Kidney tubule cell (primary cell): ENCODE results near the gene LNX2.

Experiments used
- DNase-seq: peaks from one replicate; pipeline ENCODE4 v3.0.0-alpha.2; 2018; ENCODE audit warnings: low spot score

The LNX2 gene

DNA sequence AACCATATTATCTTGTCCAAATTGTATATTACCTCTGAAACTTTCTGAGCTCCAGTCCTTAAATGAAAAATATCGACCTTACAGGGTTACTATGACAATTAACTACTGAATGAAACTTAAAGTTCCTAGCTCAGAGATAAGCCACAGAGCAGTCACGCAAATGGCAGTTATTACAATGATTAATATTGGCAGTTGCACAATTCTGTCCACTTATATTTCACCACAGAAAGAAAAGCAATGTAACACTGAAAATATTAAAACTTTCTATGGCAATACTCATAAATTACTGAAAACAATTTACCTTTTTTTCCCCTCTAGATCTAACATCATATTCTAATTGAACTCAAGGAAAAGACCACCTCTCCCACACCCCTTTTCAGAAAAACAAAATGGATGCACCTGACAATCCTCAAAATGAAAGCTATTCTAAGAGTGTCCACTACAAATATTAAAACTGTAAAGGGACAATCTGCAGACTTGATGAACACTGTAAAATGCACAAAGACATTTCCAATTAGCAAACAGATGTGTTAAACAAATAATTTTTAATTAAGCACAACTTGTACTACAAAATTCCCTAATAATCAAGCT is 14.6 kb downstream of the LNX2 start:
- DNase-seq, result no peak

- no peak for DNase-seq
Observed at GRCh38 chr13:27605099-27605498, 15.2 kb downstream of the LNX2 start.

GRCh38 chr13:27601803-27602202 is 18.5 kb downstream of the LNX2 start:
- no peak for DNase-seq

- DNase-seq, result no peak
Observed at GRCh38 chr13:27601208-27601607, 19.1 kb downstream of the LNX2 start.

GRCh38 chr13:27600711-27601110 is 19.6 kb downstream of the LNX2 start:
- DNase-seq, result no peak

DNA sequence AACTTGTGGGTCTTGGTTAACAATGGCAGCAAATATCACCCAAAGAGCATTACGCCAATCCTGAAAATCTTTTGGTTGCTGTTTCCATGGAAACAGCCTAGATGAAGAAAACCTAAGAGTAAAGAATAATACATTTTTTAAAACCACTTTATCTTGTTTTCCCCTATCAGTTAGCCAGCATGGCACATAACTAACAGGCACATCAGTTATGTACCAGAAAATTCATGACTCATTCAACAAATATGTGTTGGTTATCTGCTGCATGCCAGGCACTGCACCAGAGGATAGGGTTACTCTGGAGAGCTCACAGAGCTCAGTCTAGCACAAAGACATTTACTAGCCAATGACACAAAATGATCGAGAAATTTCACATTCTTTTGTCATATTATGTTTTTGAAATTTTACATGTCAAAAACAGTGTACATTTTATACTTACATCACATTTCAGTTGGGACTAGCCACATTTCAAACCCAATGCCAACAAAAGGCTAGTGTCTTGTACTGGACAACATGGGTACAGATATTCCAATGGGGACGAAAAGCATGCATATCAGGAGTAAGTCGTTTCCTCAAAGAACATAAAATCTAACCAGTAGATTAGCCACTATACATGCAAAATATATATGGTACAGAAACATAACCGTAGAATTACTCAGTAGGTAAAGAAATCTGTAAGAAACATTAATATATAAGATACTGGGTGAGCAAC is 20.3 kb downstream of the LNX2 start:
- DNase-seq, result peak; percentile 86

GRCh38 chr13:27599096-27599495 is 21.2 kb downstream of the LNX2 start:
- no peak for DNase-seq

DNA sequence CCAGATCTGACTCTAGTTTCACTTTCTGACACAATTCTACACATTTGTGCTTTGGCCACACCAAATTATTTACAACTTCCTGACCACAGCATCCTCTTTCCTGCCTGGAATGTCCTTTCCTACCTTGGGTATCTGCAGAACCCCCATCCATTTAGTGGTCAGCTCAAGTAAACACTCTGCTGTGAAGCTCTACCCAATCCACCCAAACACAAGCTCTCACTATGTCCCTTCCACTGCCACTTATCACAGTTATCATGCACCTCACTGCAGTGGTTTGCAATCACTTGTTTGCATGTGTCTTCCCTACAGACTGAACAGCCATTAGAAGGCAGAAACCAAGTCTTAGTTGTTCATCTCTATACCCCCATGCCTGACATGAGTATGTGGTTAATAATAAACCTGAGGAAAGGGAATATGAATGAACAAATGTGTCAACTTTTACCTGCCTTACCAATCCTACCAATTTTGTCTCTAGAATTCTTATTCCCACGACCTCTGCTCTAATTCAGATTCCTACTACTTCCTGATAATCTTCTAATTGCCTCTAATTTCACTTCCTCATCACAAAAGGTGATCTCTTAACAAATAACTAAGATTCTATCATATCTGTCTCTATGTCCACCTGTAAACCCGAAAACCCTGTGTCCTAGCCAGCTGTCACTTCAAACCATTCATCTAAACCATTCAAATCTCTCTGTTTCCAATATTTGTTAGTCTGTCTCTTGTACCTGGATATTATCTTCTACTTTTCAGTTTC is 25.1 kb downstream of the LNX2 start:
- peak; percentile 44 for DNase-seq

DNA sequence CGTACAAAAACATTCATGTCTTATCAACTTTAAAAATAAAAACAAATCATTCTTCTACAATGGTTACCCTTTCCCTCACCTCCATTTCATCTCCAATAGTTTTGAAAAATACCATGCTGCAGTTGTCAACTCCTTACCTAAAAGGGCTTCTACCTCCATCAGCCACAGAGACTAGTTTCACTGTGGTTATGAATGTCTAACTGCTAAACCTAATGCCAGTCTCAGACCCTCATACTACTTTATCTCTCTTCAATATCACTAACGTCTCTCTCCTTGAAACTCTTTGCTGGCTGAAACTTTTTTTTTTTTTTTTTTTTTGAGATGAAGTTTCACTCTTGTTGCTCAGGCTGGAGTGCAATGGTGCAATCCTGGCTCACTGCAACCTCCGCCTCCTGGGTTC is 27.1 kb downstream of the LNX2 start:
- DNase-seq, result no peak

- no peak for DNase-seq
Observed at GRCh38 chr13:27592865-27593264, 27.5 kb downstream of the LNX2 start.

DNA sequence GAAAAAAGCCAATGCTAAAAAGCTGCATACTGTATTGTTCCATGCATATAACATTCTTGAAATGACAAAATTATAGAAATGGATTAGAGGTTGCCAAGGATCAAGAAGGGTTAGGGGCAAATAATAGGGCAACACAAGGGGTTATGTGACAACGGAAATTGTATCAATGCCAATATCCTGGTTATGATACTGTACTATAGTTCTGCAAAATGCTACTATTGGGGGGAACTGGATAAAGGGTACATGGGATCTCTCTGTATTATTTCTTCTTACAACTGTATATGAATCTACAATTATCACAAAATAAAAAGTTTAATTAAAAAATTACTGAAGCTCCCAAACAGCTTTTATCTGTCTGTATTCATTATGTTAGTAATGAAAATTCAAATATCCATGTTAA is 31.9 kb downstream of the LNX2 start:
- no peak for DNase-seq

GRCh38 chr13:27587095-27587746 is 33.1 kb downstream of the LNX2 start:
- no peak for DNase-seq

DNA sequence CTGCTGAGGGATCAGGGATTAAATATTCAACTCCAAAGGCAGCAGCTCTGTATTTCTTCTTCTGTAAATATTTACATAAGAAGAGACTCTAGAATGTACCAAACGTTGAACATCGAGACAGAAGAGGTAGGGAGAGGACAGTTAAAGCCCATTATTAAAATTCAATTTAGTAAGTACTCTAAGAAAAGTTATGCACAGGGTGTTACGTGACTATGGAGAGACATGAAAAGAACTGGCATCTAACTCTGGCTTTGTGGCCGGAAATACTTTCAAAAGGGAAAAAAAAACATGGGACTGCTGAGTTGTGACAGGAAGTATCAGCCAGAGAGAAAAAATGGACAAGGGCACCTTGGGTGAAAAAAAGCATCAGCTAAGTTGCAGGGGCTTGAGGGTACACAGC is 36.7 kb downstream of the LNX2 start:
- DNase-seq, result peak; percentile 8

DNA sequence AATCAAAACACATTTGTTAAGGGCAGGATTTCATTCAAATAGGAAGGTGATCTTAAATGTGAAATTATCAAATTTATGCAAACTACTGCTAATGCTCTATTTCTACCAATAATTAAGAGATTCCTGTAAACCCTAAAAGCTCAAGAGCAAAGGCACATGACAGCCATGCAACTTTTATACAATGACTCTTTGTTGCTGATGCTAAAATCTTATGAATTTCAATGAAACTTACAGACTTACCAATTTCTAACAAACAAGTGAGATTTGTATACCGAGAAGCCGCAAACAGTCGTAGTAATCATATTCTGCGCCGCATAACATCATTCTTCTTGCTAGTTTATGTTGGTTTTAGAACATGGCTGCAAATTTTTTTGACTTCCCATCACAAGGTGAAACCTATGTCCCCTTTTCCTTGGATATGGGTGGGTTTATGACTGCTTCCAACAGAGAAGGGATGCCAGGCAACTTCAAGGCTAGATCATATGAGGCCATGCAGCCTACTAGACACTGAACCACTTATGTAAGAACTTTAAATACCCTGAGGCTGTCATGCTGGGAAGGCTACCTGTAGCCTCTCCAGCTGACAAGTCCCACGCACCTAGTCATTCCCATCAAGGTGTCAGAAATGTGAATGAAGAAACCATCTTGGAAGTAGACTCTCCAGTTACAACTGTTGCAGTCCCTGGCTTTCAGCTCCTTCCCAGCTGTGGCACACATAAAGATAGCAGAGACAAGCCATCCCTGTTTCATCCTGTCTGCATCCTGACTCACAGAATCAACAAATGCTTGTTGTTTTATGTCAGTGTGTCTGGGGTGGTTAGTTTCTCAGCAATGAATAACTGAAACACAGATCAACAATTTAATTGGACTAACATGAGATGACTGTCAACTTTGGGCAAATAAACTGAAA is 42.0 kb downstream of the LNX2 start:
- peak; percentile 55 for DNase-seq

DNA sequence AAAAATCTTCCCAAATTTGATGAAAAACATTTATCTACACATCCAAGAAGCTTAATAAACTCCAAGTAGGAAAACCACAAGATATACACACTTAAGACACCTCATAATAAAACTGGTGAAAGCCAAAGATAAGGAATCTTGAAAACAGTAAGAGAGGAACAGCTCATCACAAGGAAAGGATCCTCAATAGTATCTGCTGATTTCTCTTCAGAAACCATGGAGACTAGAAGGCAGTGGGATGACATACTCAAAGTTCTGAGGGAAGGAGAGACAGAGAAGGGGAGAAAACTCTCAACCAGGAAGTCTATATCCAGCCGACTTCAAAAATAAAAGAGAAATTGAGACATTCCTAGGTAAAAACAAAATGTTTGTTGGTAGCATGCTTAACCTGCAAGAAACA is 45.7 kb downstream of the LNX2 start:
- no peak for DNase-seq

- DNase-seq, result peak; percentile 89
Observed at GRCh38 chr13:27573265-27573664, 47.1 kb downstream of the LNX2 start.

DNA sequence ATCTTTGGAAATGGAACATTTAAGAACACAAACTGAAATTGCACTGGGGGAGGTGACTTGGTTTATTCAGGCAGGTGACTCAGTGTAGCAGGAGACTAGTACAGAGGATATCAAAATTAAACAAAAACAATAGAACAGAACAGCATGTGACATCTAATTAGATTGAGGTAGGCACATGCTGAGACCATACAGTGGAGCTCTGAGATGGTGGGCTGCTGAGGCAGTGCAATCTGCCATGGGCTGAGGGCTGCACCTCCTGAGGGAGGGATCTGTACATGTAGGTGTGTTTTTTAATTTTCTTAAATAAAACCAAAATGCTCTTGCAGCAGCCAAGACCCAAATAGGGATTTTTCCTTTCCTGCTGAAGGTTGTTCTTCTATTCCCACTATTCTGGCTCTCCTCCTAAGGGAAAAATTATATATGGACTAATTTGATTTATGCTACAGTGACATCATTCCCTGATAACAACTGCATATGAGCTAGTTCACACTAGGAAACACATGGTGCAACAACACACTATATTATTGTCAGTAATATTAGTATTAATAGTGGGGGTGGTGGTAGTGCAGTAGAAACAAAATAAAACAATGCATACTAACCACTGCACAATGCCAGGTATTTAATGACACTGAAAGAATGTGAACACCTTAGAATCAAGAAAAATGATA is 48.0 kb downstream of the LNX2 start:
- DNase-seq, result no peak

GRCh38 chr13:27570906-27571305 is 49.4 kb downstream of the LNX2 start:
- DNase-seq, result no peak

- DNase-seq, result no peak
Observed at GRCh38 chr13:27569405-27569804, 50.9 kb downstream of the LNX2 start.

DNA sequence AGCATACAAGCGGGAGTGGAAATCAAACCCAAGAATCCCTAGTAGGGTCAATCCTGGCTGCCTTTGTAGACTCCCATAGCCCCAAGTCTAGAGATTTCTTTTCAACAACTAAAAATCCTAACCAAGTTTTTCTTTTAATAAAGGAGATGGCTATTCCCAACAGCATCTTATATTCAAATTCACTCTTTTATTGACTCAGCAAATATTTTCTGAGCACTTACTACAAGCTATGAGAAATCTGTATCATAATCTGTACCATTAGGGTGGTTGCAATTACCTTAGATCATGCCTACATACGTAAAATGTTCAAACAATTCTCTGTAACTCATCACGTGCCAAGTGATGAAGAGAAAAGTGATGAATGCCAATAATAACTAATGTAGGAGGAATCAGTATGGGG is 54.5 kb downstream of the LNX2 start:
- DNase-seq, result no peak

- DNase-seq, result no peak
Observed at GRCh38 chr13:27562457-27562856, 57.9 kb downstream of the LNX2 start.
